CD8-positive, alpha-beta memory T cell (primary cell): ENCODE measurements around the gene LRBA. TPM values are rescaled to one million over a fixed set of nuclear protein-coding genes. Genes with fewer than 3 reads are reported as not detected.
"Not testable (repeated sequence)": the region's sequence is repeated elsewhere in the genome, so short reads cannot be mapped to it uniquely, and the experiment has no call there.

ENCODE experiments used
- CTCF ChIA-PET: fragments of 350-600 bp; sonication (Branson Sonifier 250); formaldehyde crosslinking; loops from one replicate; lab custom pipeline; 2021; ENCODE audit warnings: antibody characterized with exemption; lab: Charles Lee
- POLR2A ChIA-PET: fragments of 350-600 bp; sonication (Branson Sonifier 250); formaldehyde crosslinking; loops from one replicate; lab custom pipeline; 2021; ENCODE audit warnings: antibody characterized with exemption; lab: Charles Lee
- DNase-seq, 5 donors: peaks; one replicate each; pipeline versions ENCODE4 v3.0.0 to v3.0.0-alpha.2; 2020 to 2022; ENCODE audit warnings: mixed read lengths in 1 of 5
- H3K27ac ChIP-seq: one replicate; pipeline ENCODE4 v1.7.0; 2013; ENCODE audit warnings: low read depth, mild to moderate bottlenecking, low read length, moderate library complexity
- H3K27me3 ChIP-seq: 2 replicates; pipeline ENCODE4 v1.7.0; 2013; ENCODE audit warnings: low read length, mild to moderate bottlenecking; ENCODE audit not compliant: insufficient read depth, poor library complexity, severe bottlenecking
- H3K36me3 ChIP-seq: 2 replicates; pipeline ENCODE4 v1.7.0; 2013; ENCODE audit warnings: mild to moderate bottlenecking, low read length, moderate library complexity; ENCODE audit not compliant: insufficient read depth
- H3K4me1 ChIP-seq: 2 replicates; pipeline ENCODE4 v1.7.0; 2013; ENCODE audit warnings: mild to moderate bottlenecking, low read length, moderate library complexity; ENCODE audit not compliant: insufficient read depth
- H3K4me3 ChIP-seq: 2 replicates; pipeline ENCODE4 v1.7.0; 2013; ENCODE audit warnings: mild to moderate bottlenecking, low read length
- H3K9me3 ChIP-seq: 2 replicates; pipeline ENCODE4 v1.7.0; 2013; ENCODE audit warnings: mild to moderate bottlenecking, low read length
- H3K27ac Mint-ChIP-seq, 8 donors: one replicate each; pipeline ENCODE4 v1.8.0; 2020 to 2021; ENCODE audit warnings: mixed read lengths in 8 of 8, mild to moderate bottlenecking in 6 of 8, inconsistent platforms in 3 of 8, moderate library complexity in 3 of 8
- H3K27me3 Mint-ChIP-seq, 2 donors: one replicate each; pipeline ENCODE4 v1.8.0; 2020 to 2021; ENCODE audit warnings: mixed read lengths in 2 of 2, mild to moderate bottlenecking in 1 of 2, moderate library complexity in 1 of 2
- H3K36me3 Mint-ChIP-seq, 3 donors: one replicate each; pipeline ENCODE4 v1.8.0; 2020 to 2021; ENCODE audit warnings: mixed read lengths in 3 of 3, inconsistent platforms in 1 of 3, mild to moderate bottlenecking in 1 of 3
- H3K4me1 Mint-ChIP-seq, 3 donors: one replicate each; pipeline ENCODE4 v1.8.0; 2020 to 2021; ENCODE audit warnings: mixed read lengths in 3 of 3, inconsistent platforms in 1 of 3, mild to moderate bottlenecking in 1 of 3
- H3K4me3 Mint-ChIP-seq, 7 donors: one replicate each; pipeline ENCODE4 v1.8.0; 2020 to 2021; ENCODE audit warnings: mixed read lengths in 7 of 7, mild to moderate bottlenecking in 6 of 7, moderate library complexity in 4 of 7, inconsistent platforms in 2 of 7
- H3K9me3 Mint-ChIP-seq, 5 donors: one replicate each; pipeline ENCODE4 v1.8.0; 2020 to 2022; ENCODE audit warnings: mixed read lengths in 5 of 5, mild to moderate bottlenecking in 3 of 5, moderate library complexity in 2 of 5, inconsistent platforms in 1 of 5
- polyA plus RNA-seq: library from polyadenylated mRNA; unstranded; fragments of 300-500 nt; fragmentation: Illumina TruSeq; gene quantifications from one replicate; pipeline ENCODE4 v1.2.3, GENCODE V29; 2021
- total RNA-seq, 2 experiments: library from RNA; stranded (reverse); gene quantifications; one replicate each; pipeline ENCODE4 v1.2.3, GENCODE V29; 2021

The LRBA gene
- total and polyA plus RNA-seq, 3 experiments from 2014 or later: 25.9 to 61.9 (median 56.4) TPM

DNA sequence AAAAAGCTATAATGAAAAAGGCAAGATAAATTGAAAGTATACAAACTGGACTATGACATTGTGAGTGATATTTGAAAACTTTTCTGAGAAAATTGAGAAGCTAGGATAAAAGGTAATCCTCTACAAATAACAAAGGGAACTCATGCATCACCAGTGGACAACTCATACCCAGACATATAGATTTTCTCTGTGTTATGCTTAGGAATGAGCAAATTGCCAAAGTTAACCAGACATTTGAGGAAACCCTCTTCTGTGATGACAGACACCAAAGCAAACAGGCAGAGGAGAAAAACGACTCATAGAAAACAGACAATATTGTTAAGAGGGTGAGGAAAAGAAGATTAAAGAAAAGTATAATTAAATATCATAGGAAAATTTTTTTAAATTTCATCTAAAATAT is 246.6 kb downstream of the LRBA start:
- Histone ChIP-seq H3K4me1 (no peaks in the 10 kb centered on the region), H3K27ac (no peak overlapping the region), H3K9me3 (no peaks in the 10 kb centered on the region), H3K4me3 (no peak overlapping the region), H3K27me3 (no peaks in the 10 kb centered on the region), H3K36me3 (no peaks in the 10 kb centered on the region)
- no peaks in the 10 kb centered on the region for H3K9me3 Mint-ChIP-seq
- H3K27me3 Mint-ChIP-seq: no peaks in the 10 kb centered on the region
- H3K36me3 Mint-ChIP-seq: peaks cover 11 to 28% (median 13%) of the 10 kb centered on the region in 3 donors
- H3K4me3 Mint-ChIP-seq: no peak overlapping the region
- no peak overlapping the region for H3K27ac Mint-ChIP-seq
- peaks cover 8 to 19% (median 9%) of the 10 kb centered on the region in 3 donors for H3K4me1 Mint-ChIP-seq
- ChIA-PET CTCF (no interaction called here), POLR2A (no interaction called here)
- DNase-seq: no peak

DNA sequence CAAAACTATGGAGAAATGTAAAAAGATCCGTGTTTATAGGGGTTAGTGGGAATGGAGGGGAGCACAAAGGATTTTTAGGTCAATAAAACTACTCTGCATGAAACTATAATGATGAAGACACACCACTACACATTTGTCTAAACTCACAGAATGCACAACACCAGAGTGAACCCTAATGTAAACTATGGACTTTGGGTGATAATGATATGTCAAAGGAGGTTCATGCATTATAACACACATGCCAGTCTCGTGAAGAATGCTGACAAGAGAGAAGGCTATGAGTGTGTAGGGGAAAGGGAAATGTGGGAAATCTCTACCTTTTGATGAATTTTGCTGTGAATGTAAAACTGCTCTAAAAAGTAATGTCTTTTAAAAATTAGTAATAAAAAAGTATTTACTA is 249.9 kb downstream of the LRBA start:
- H3K4me1 ChIP-seq: no peaks in the 10 kb centered on the region
- Mint-ChIP-seq H3K36me3 (peaks cover 7 to 20% (median 18%) of the 10 kb centered on the region in 3 donors), H3K27me3 (no peaks in the 10 kb centered on the region), H3K4me1 (peaks cover 5 to 11% (median 10%) of the 10 kb centered on the region in 3 donors), H3K4me3 (no peak overlapping the region), H3K27ac (no peak overlapping the region), H3K9me3 (no peaks in the 10 kb centered on the region)
- ChIA-PET CTCF (no interaction called here), POLR2A (no interaction called here)
- H3K27ac ChIP-seq: no peak overlapping the region
- DNase-seq: no peak
- H3K27me3 ChIP-seq: no peaks in the 10 kb centered on the region
- no peaks in the 10 kb centered on the region for H3K9me3 ChIP-seq
- H3K4me3 ChIP-seq: no peak overlapping the region
- H3K36me3 ChIP-seq: no peaks in the 10 kb centered on the region

DNA sequence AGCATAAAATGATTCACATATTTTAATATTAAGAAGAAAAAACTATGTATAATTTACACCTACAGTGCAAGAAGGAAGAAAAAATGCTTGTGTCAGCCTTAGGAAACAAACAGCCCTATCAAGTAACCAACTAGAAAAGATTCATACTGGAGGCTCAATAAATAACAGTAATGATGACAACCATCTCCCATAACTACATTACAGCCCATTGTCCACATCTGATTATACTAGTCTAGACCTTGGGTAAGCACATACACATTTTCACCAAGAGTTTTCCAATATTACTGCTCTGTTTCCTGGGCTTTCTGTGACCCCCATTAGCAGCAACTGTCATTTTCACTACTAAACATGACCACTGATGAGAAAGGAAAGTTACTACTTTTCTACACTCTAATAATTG is 263.4 kb downstream of the LRBA start:
- no peak overlapping the region for H3K27ac Mint-ChIP-seq
- ChIA-PET CTCF (no interaction called here), POLR2A (no interaction called here)
- Histone ChIP-seq H3K9me3 (no peaks in the 10 kb centered on the region), H3K4me3 (no peak overlapping the region), H3K27ac (no peak overlapping the region), H3K4me1 (no peaks in the 10 kb centered on the region), H3K27me3 (no peaks in the 10 kb centered on the region), H3K36me3 (no peaks in the 10 kb centered on the region)
- H3K36me3 Mint-ChIP-seq: peaks cover 0 to 21% (median 16%) of the 10 kb centered on the region in 3 donors
- H3K4me3 Mint-ChIP-seq: no peak overlapping the region
- H3K9me3 Mint-ChIP-seq: no peaks in the 10 kb centered on the region
- H3K4me1 Mint-ChIP-seq: peaks cover 4 to 27% (median 19%) of the 10 kb centered on the region in 3 donors
- DNase-seq: no peak
- H3K27me3 Mint-ChIP-seq: no peaks in the 10 kb centered on the region

DNA sequence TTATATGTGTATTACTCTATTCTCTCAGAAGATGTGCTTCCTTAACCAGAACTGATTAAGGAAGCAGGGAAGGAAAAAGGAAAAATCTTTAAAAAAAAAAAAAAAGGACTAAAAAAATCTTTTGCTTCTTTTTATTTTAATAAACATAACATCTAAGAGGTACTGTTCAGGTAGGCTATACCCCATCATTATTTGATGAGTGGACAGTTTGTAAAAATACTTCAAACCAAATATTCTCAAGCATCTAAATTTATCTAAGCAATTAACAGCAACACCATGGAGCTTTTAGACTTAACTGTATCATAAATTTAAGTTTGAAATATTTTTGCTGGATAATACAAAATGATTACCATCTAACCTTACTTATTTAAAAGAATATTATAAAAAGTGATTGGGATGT is 264.3 kb downstream of the LRBA start:
- Mint-ChIP-seq H3K4me3 (no peak overlapping the region), H3K36me3 (peaks cover 0 to 24% (median 19%) of the 10 kb centered on the region in 3 donors), H3K27me3 (no peaks in the 10 kb centered on the region), H3K4me1 (peaks cover 4 to 27% (median 19%) of the 10 kb centered on the region in 3 donors), H3K9me3 (no peaks in the 10 kb centered on the region), H3K27ac (no peak overlapping the region)
- Histone ChIP-seq H3K27ac (no peak overlapping the region), H3K4me1 (no peaks in the 10 kb centered on the region), H3K9me3 (no peaks in the 10 kb centered on the region), H3K36me3 (no peaks in the 10 kb centered on the region), H3K4me3 (no peak overlapping the region), H3K27me3 (no peaks in the 10 kb centered on the region)
- POLR2A ChIA-PET: no interaction called here
- DNase-seq: no peak
- CTCF ChIA-PET: no interaction called here

DNA sequence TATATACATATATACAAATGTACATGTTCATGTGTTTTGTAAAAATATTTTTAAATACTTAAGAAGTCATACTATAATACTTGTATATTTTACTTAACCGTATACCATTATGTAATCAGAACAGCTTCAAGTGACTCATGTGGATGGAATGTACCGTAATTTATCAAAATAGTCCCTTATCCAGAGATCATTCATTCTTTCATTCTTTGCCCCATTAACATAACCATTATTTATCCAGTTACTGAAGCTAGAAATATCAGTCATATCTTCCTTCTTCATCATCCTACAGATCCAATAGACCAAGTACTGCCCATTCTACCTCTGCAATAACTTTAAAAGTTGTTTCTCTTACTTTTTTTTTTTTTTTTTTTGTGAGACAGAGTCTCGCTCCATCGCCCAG is 268.9 kb downstream of the LRBA start:
- CTCF ChIA-PET: no interaction called here
- H3K9me3 Mint-ChIP-seq: no peaks in the 10 kb centered on the region

DNA sequence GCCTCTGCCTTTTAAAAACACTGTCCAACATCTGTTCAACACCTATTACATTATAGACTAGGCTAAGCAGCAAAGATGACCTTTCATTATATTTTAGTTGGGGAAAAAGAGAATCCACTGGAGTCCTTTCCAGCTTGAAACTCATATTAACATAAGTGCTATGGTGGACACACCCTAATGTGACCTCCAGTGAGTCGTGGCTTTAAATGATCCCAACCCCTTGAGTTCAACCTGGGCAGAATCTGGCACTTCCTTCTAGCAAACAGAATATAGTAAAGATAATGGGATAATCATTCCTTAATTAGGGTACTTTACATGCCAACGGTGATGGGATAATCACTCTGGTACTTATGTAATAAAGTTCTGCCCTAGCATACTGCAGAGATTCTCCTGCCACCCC is 270.5 kb downstream of the LRBA start:
- ChIA-PET POLR2A (no interaction called here), CTCF (no interaction called here)
- Histone ChIP-seq H3K4me3 (no peak overlapping the region), H3K27me3 (no peaks in the 10 kb centered on the region), H3K27ac (no peak overlapping the region), H3K9me3 (no peaks in the 10 kb centered on the region), H3K4me1 (no peaks in the 10 kb centered on the region), H3K36me3 (no peaks in the 10 kb centered on the region)
- H3K9me3 Mint-ChIP-seq: peaks cover 0 to 7% (median 0%) of the 10 kb centered on the region in 5 donors
- H3K4me3 Mint-ChIP-seq: no peak overlapping the region
- H3K36me3 Mint-ChIP-seq: peaks cover 11 to 30% (median 15%) of the 10 kb centered on the region in 3 donors
- DNase-seq: no peak
- H3K27me3 Mint-ChIP-seq: no peaks in the 10 kb centered on the region
- H3K27ac Mint-ChIP-seq: peak overlapping the region in 3 of 8 donors; percentile 4 to 55 (median 6)
- peaks cover 8 to 30% (median 25%) of the 10 kb centered on the region in 3 donors for H3K4me1 Mint-ChIP-seq

More for the DNA sequence above, 268.9 kb downstream of the LRBA start:
- Mint-ChIP-seq H3K36me3 (peaks cover 0 to 26% (median 17%) of the 10 kb centered on the region in 3 donors), H3K27me3 (no peaks in the 10 kb centered on the region), H3K27ac (peak overlapping the region in 1 of 8 donors; percentile 67), H3K4me3 (no peak overlapping the region), H3K4me1 (peaks cover 4 to 27% (median 19%) of the 10 kb centered on the region in 3 donors)
- H3K27ac ChIP-seq: no peak overlapping the region
- POLR2A ChIA-PET: no interaction called here
- no peaks in the 10 kb centered on the region for H3K27me3 ChIP-seq
- no peak for DNase-seq
- no peaks in the 10 kb centered on the region for H3K4me1 ChIP-seq
- H3K9me3 ChIP-seq: no peaks in the 10 kb centered on the region
- no peak overlapping the region for H3K4me3 ChIP-seq
- no peaks in the 10 kb centered on the region for H3K36me3 ChIP-seq

DNA sequence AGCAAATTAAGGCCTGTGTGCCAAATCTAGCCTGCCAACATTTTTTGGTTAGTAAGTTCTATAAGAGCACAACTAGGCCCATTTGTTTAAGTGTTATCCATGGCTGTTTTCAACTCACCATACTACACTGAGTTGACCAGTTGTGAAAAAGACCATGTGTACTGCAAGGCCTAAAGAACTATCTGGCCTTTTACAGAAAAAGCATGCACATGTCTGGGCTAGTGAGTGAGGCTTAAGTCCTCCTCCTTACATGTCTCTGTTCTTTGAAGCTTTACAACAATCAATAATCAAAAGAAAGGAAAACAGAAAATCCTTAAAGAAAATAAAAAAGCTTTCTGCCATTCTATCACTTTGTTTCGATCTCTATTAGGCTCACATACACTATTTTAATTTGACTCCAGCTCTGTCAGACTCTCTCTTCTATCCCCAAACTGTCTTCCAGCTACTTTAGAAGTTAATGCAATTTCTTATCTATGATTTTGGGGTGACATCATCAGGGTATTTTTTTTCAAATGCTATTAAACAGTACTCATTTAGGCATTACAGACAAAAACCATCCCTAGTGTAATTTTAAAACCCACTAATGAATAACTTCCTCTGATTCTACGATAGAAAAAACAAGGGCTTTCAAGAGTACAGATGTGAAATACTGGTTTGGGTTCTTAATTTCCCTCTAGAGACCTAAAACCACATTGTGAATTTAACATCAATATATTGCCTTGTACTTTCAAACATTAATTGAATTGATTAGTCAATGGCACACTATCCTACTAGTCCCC is 271.3 kb downstream of the LRBA start:
- no peak overlapping the region for H3K4me3 Mint-ChIP-seq
- CTCF ChIA-PET: interaction anchor here (1.3 kb wide), 1 partner anchor 9 kb away, joined by 3 read pairs; no protein-coding TSS in a partner anchor
- POLR2A ChIA-PET: no interaction called here

DNA sequence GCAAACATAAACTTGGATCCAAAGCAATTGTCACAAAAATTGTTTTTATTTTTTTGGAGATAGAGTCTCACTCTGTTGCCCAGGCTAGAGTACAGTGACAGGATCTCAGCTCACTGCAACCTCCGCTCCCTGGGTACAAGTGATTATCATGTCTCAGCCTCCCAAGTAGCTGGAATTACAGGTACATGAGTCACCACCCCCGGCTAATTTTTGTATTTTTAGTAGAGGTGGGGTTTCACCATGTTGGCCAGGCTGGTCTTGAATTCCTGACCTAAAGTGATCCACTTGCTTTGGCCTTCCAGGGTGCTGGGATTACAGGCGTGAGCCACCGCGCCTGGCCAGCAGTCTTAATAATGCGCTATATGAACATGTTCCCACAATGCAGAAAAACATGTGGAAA is 272.2 kb downstream of the LRBA start:
- POLR2A ChIA-PET, H3K9me3 ChIP-seq, H3K27ac Mint-ChIP-seq, H3K9me3 Mint-ChIP-seq, H3K4me3 Mint-ChIP-seq, H3K4me3 ChIP-seq, H3K27ac ChIP-seq, H3K27me3 ChIP-seq, H3K4me1 ChIP-seq, H3K36me3 ChIP-seq, H3K27me3 Mint-ChIP-seq, DNase-seq: not testable (repeated sequence)
- H3K36me3 Mint-ChIP-seq: peaks cover 12 to 24% (median 18%) of the 10 kb centered on the region in 3 donors
- peaks cover 12 to 31% (median 28%) of the 10 kb centered on the region in 3 donors for H3K4me1 Mint-ChIP-seq
- CTCF ChIA-PET: interaction anchor here (1.3 kb wide), 1 partner anchor 8 kb away, joined by 3 read pairs; no protein-coding TSS in a partner anchor

More for the DNA sequence above, 271.3 kb downstream of the LRBA start:
- no peak for DNase-seq
- H3K36me3 ChIP-seq: no peaks in the 10 kb centered on the region
- no peaks in the 10 kb centered on the region for H3K4me1 ChIP-seq
- peaks cover 12 to 28% (median 18%) of the 10 kb centered on the region in 3 donors for H3K36me3 Mint-ChIP-seq
- peaks cover 12 to 31% (median 30%) of the 10 kb centered on the region in 3 donors for H3K4me1 Mint-ChIP-seq
- no peaks in the 10 kb centered on the region for H3K27me3 ChIP-seq
- no peaks in the 10 kb centered on the region for H3K9me3 ChIP-seq
- H3K4me3 ChIP-seq: no peak overlapping the region
- no peak overlapping the region for H3K27ac ChIP-seq
- peaks cover 0 to 7% (median 0%) of the 10 kb centered on the region in 5 donors for H3K9me3 Mint-ChIP-seq
- peak overlapping the region in 4 of 8 donors; percentile 4 to 24 (median 6) for H3K27ac Mint-ChIP-seq
- no peaks in the 10 kb centered on the region for H3K27me3 Mint-ChIP-seq
